Measurements from ENCODE around the gene RAB8A.
"Not testable (repeated sequence)": the region's sequence is repeated elsewhere in the genome, so short reads cannot be mapped to it uniquely, and the experiment has no call there.

RAB8A gene

GRCh38 chr19:16113727-16114126, 2.0 kb downstream of the RAB8A start:
- DNase-seq: no peak

GRCh38 chr19:16115301-16116039, 3.8 kb downstream of the RAB8A start:
- DNase-seq: no peak

GRCh38 chr19:16116067-16116466, 4.4 kb downstream of the RAB8A start:
- no peak for DNase-seq

- no peak for DNase-seq
These were observed 5.9 kb downstream of the RAB8A start for GRCh38 chr19:16117594-16118033.

GRCh38 chr19:16118489-16119033, 6.9 kb downstream of the RAB8A start:
- no peak for DNase-seq

- not testable (repeated sequence) for DNase-seq
These were observed 7.6 kb downstream of the RAB8A start for GRCh38 chr19:16119075-16119857.

- DNase-seq: no peak
These were observed 9.5 kb downstream of the RAB8A start for GRCh38 chr19:16121141-16121540.

GRCh38 chr19:16121967-16122366, 10.3 kb downstream of the RAB8A start:
- no peak for DNase-seq

- DNase-seq: no peak
These were observed 13.3 kb downstream of the RAB8A start for GRCh38 chr19:16124953-16125352.

GRCh38 chr19:16125737-16126495, 14.2 kb downstream of the RAB8A start:
- DNase-seq: no peak

GRCh38 chr19:16127080-16127479, 15.4 kb downstream of the RAB8A start:
- DNase-seq: no peak

GRCh38 chr19:16127776-16128371, 16.2 kb downstream of the RAB8A start:
- DNase-seq: no peak

- no peak for DNase-seq
These were observed 20.0 kb downstream of the RAB8A start for GRCh38 chr19:16131648-16132047.

GRCh38 chr19:16133818-16134217, 22.1 kb downstream of the RAB8A start:
- DNase-seq: no peak

GRCh38 chr19:16134510-16134909, 22.8 kb downstream of the RAB8A start:
- no peak for DNase-seq

GRCh38 chr19:16135430-16136127, 23.9 kb downstream of the RAB8A start:
- DNase-seq: no peak

GRCh38 chr19:16136185-16136999, 24.7 kb downstream of the RAB8A start:
- DNase-seq: no peak

- DNase-seq: no peak
These were observed 28.1 kb downstream of the RAB8A start for GRCh38 chr19:16139752-16140151.

GRCh38 chr19:16141043-16141442, 29.4 kb downstream of the RAB8A start:
- no peak for DNase-seq

GRCh38 chr19:16142032-16142580, 30.4 kb downstream of the RAB8A start:
- no peak for DNase-seq

All from SHP77 treated with DMSO at 0.1 percent for 48 hours (cell line).